ENCODE data around the gene LIPC. TPM values are rescaled to one million over a fixed set of nuclear protein-coding genes. Genes with fewer than 3 reads are reported as not detected.

The LIPC gene
- total RNA-seq (2022; extraction: Qiagen RNA extraction) = 0.09 to 0.15 TPM (median 0.14 TPM) in 4 of 5 replicates, not detected in the other

DNA sequence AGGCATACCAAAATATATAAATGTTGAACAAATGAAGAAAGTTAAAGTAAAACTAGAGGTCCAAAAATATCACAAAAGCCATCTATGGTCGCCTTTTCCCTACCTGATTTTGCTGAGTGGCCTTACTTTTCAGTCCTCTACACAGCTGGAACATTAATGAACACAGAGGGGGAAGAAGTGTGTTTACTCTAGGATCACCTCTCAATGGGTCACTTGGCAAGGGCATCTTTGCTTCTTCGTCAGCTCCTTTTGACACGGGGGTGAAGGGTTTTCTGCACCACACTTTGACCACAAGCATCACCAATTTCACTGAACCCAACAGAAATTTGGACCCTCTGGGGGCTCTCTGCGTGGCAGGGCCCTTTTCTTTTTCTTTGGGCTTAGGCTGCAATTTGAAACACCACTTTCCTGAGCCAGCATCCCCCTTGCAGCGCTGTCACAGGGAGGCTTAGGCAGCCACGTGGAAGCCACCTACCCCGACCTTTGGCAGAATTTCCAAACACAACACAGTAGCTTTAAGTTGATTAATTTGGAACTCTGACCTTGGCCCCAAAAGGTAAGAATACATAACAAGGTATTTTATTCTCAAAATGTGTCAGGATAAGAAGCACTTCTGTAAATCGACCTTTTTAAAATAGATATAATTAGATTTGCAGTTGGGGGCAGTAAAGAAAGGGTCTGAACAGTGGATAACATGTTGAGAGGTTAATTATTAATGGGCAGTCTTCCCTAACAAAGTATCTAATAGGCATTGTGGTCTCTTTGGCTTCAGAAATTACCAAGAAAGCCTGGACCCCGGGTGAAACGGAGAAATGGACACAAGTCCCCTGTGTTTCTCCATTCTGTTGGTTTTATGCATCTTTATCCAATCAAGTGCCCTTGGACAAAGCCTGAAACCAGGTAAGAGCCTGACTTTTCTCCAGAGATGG, at the start of gene LIPC:
LIPC (plus strand) TSS at position 771 of the 929 bp plus-strand sequence; CDS start at position 813, 42 bp downstream.

